Inflammatory macrophage treated with lipopolysaccharide for 4 hours (primary cell): ENCODE data around the gene MTRF1L.

Experiments
- DNase-seq: peaks from one replicate; pipeline ENCODE4 v3.0.0-alpha.2; 2020

The MTRF1L gene

GRCh38 chr6:153002613-153003365 lies at the start of gene MTRF1L:
Gene MTRF1L, minus strand, starts transcription at chr6:153002709. Its CDS starts 24 bp downstream, at chr6:153002685.
- DNase-seq: peak; percentile 97

DNA sequence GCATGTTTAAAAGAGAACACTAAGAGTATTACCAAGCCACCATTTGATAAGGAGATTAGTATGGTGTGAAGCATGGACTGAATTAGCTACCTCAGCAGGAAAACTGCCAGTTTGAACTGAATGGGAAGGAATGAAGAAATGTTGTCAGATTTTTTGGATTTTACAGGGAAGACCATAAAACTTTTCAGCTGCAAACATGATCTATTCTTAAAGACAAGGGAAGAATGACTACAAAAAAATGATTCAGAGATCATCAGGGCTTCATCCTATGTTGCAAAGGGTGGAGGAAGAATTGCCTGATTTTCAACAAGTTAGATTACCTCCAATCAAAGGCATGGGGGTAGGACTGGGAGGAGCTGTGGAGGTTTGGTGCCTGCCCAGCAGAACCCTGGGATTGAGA lies 49.3 kb upstream of the MTRF1L start:
- no peak for DNase-seq

- DNase-seq: no peak
These were observed 46.1 kb upstream of the MTRF1L start for GRCh38 chr6:153048631-153049030.

- no peak for DNase-seq
These were observed 44.9 kb upstream of the MTRF1L start for GRCh38 chr6:153047386-153047785.

DNA sequence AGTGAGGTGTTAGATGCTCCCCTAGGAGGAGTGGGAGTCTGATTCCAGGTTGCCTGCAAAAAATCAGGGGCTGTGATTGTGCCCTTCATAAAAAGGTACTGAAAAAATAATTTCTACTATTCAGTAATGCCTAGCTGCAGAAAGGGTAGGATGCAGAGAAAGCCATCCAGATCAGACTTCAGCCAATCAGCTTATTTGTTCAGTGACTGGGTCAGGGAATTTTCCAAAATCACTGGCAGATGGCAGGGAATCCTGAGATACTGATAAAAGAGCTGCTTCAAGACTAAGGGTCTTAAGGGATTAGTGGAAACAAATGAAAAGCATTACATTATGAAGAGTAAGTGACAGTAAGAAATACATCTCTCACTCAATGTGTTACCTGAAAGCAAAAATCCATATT lies 42.8 kb upstream of the MTRF1L start:
- DNase-seq: no peak

DNA sequence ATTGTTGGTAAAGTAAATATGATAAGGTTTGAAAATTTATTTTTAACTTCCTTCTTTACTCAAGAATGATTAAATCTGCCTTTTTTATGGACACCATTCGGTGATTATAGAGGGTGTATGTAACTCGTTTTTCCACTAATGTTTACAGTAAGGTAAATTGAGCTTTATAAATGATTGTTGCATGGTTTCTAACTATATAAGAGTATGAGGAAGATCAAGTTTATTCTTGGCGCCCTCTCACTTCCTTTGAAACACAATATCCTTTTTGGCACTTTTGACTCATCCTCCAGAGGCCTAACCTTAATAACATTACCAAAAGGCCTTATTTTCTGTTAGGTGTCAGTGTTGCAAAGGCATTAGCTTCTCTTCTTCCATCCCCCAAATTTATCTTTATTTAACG lies 41.8 kb upstream of the MTRF1L start:
- no peak for DNase-seq

DNA sequence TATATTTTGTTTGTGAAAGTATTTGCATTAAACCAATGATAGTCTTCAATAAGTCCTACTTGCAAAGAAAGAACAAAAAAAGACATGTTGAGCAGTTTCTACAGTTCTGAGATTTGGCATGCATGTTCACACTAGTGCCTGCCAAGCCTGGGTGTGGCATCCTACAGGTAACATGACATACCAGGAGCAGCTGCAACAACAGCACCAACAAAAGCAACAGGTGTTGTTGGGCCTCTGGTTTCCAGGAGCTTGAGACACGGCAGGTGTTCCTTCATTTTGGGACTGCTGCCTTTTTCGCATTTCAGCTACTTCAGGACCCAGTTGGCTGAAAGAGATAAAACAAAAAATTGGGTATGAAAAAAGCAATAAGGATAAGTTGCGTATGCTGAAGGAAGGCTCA lies 41.2 kb upstream of the MTRF1L start:
- DNase-seq: no peak

DNA sequence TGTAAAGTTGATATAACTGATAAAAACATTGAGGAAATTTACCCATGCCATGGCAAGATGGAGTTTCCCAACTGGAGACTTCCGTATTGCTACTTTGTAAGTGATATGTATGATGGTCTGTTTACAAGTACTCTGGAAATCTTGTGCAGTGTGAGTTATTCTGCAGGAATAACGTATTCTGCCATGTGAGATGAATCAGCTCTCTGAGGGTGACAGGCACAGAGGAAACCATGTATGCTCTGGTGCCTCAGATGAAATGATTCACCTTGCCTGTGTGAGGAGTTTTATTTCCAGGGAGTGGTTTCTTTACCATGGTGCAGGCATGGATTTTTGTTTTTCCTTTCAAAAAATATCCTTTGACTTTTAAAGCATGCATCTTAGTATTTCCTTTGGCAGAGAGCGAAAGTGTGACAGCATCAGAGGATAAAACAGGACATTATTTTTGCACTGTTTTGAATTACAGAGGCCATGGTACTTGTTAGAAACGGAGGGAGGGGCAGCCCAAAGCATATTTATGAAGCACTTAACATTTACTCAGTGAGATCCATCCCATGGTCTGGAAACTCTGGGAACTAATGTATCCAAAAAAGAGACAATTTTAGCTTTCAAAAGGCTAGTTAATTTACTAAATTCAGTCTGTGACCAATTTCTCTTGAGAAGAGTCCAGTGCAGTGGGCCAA lies 36.0 kb upstream of the MTRF1L start:
- DNase-seq: no peak

- no peak for DNase-seq
These were observed 31.6 kb upstream of the MTRF1L start for GRCh38 chr6:153034139-153034538.

- DNase-seq: peak; percentile 49
These were observed 29.9 kb upstream of the MTRF1L start for GRCh38 chr6:153032255-153032882.

DNA sequence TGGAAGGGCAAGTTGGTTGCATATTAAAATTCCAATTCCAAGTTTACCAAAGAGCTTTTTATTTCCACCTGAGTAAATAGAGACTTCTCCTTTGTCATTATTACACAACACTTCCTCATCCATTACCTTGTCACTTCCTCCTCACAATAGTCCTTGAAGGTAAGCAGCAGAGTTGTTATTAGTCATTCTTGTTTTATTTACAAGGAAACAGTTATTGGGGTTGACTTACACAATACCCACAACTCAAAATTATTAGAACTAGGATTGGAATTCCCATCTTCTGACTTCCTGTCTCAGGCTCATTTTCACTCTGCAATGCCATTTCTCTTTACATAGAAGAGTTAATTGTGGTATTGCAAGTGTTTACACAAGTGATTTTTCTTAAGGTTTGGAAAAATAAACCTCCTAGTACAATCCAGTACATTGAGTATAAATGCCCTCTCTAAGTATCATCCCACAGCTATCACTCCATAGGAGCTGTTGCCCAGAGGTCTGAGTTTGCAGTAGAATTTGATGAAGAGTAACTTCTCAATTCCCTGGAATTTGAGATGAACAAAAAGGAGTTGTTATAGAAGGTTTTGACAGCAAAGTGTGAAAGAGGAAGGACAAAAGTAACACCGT lies 28.9 kb upstream of the MTRF1L start:
- no peak for DNase-seq

- DNase-seq: no peak
These were observed 26.5 kb upstream of the MTRF1L start for GRCh38 chr6:153028963-153029362.

DNA sequence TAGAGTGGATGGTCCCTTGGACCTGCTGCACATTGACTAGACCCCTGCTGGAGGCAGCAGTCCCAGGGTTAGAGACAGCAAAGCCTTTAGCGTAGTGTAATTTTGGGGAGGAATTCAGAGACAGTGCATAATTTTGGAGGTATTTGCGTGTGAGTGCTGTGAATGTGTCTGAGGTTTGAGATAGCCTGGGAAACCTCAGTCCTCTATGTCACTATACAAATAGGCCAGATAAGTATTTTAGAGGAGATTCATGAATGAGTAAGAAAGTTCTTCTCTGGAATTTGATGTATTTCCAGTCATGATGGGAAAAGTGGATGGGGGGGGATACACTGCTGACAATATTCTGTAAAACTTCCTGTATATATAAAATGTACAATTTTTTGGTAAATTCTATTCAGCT lies 25.8 kb upstream of the MTRF1L start:
- no peak for DNase-seq

GRCh38 chr6:153027480-153027879 lies 25.0 kb upstream of the MTRF1L start:
- DNase-seq: no peak

DNA sequence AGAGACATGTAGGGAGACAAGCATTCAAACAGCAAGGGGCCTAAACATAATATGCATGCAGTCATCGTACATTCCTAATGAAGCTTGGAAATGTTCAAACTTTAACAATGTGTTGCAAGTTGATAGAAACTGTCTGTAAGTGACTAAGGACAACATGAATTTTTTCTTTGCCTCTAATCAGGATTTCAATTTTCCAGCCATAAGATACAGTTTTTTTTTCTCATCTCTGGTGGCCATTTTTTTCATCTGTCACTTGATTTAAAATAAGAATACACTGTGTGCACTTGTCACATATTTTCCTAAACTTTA lies 22.2 kb upstream of the MTRF1L start:
- DNase-seq: no peak

GRCh38 chr6:153023977-153024708 lies 21.6 kb upstream of the MTRF1L start:
- DNase-seq: peak; percentile 70

GRCh38 chr6:153018355-153018754 lies 15.8 kb upstream of the MTRF1L start:
- DNase-seq: no peak

- DNase-seq: no peak
These were observed 14.3 kb upstream of the MTRF1L start for GRCh38 chr6:153016846-153017245.

GRCh38 chr6:153015094-153015640 lies 12.7 kb upstream of the MTRF1L start:
- DNase-seq: no peak

DNA sequence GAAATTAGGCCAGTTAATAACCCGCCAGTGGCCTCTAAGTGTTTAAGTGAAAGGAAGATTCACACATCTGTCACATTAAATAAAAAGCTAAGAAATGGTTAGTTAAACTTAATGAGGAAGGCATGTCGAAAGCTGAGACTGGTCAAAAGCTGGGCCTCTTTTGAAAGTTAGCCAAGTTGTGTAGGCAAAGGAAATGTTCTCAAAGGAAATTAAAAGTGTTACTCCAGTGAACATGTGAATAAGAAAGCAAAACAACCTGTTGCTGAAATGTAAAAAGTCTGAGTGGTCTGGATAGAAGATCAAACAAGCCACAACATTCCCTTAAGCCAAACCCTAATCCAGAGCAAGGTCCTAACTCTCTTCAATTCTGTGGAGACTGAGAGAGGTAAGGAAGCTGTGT lies 10.9 kb upstream of the MTRF1L start:
- DNase-seq: no peak

GRCh38 chr6:153012856-153013255 lies 10.3 kb upstream of the MTRF1L start:
- DNase-seq: no peak

- peak; percentile 13 for DNase-seq
These were observed 819 bp upstream of the MTRF1L start for GRCh38 chr6:153003366-153003690.
